RWPE2 (cell line): ENCODE results near the gene SUSD1.
"Not testable (repeated sequence)": the region's sequence is repeated elsewhere in the genome, so short reads cannot be mapped to it uniquely, and the experiment has no call there.

Experiments used
- ATAC-seq: fragments of 200-7000 bp; cut with Tn5 transposase; 3 replicates; pipeline ENCODE4 v1.9.1; 2021; ENCODE audit warnings: low read depth
- DNase-seq: peaks from one replicate; pipeline ENCODE4 v3.0.0-alpha.2; 2020; ENCODE audit warnings: low spot score
- H3K27ac ChIP-seq: fragments of 450-650 bp; 2 replicates; pipeline ENCODE4 v1.5.1; 2017; ENCODE audit warnings: mild to moderate bottlenecking; ENCODE audit not compliant: poor library complexity, severe bottlenecking
- H3K27me3 ChIP-seq: fragments of 250-450 bp; sonication (Bioruptor Pico); 2 replicates; pipeline ENCODE4 v1.5.1; 2021; ENCODE audit warnings: mild to moderate bottlenecking, moderate library complexity; ENCODE audit not compliant: insufficient read depth, poor library complexity, severe bottlenecking
- H3K36me3 ChIP-seq: fragments of 250-450 bp; sonication (Bioruptor Pico); 2 replicates; pipeline ENCODE4 v1.5.1; 2020; ENCODE audit warnings: low read depth, mild to moderate bottlenecking, moderate library complexity
- H3K4me1 ChIP-seq: fragments of 250-450 bp; sonication (Bioruptor Pico); 2 replicates; pipeline ENCODE4 v1.5.1; 2021; ENCODE audit warnings: mild to moderate bottlenecking, moderate library complexity; ENCODE audit not compliant: insufficient read depth, poor library complexity, severe bottlenecking
- H3K4me3 ChIP-seq: fragments of 250-450 bp; sonication (Bioruptor Pico); 2 replicates; pipeline ENCODE4 v1.5.1; 2021; ENCODE audit warnings: mild to moderate bottlenecking, moderate library complexity; ENCODE audit not compliant: severe bottlenecking
- H3K9me3 ChIP-seq: fragments of 250-450 bp; sonication (Bioruptor Pico); 2 replicates; pipeline ENCODE4 v1.5.1; 2021; ENCODE audit warnings: mild to moderate bottlenecking, moderate library complexity; ENCODE audit not compliant: severe bottlenecking
- TF ChIP-seq, protein P1 (sequence below): fragments of 450-650 bp; IDR thresholded peaks from one replicate; pipeline ENCODE4 v1.5.1; 2017; ENCODE audit warnings: mild to moderate bottlenecking, moderate library complexity; ENCODE audit not compliant: poor library complexity, severe bottlenecking

The SUSD1 gene

DNA sequence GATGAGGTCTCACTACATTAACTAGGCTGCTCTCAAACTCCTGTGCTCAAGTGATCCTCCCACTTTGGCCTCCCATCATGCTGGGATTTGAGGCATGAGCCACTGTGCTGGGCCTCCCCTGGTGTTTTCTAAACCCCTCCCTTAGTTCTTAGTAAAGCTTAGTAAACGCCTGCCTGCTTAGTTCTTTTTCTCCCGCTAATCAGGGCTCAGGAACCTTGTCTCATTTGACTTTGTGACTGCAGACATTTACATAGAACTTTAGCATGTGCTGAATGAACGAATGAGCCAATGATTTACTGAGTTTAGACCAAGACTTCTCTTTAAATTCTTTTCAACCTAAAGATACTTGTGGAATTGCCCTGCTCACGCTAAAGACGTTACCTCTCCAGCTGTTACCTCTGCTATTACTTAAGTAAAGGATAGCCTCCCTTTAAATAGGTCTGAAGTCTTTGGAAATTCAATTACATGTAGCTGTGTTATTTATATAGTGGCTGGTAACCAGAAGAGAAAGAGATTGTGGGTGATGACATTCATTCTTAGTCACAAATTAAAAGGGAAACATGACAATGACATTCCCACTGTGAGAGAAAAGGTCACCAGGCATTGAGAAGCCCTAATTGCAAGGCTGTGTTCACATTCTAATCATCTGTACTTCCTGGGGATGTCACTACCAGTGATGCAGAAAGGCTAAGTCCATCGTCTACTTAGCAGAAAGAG lies 18.6 kb upstream of the SUSD1 start:
- Histone ChIP-seq H3K9me3 (no peaks in the 10 kb centered on the region), H3K27ac (no peak overlapping the region), H3K27me3 (no peaks in the 10 kb centered on the region), H3K4me3 (no peak overlapping the region), H3K4me1 (no peaks in the 10 kb centered on the region), H3K36me3 (no peaks in the 10 kb centered on the region)
- TF ChIP-seq, protein P1, sequence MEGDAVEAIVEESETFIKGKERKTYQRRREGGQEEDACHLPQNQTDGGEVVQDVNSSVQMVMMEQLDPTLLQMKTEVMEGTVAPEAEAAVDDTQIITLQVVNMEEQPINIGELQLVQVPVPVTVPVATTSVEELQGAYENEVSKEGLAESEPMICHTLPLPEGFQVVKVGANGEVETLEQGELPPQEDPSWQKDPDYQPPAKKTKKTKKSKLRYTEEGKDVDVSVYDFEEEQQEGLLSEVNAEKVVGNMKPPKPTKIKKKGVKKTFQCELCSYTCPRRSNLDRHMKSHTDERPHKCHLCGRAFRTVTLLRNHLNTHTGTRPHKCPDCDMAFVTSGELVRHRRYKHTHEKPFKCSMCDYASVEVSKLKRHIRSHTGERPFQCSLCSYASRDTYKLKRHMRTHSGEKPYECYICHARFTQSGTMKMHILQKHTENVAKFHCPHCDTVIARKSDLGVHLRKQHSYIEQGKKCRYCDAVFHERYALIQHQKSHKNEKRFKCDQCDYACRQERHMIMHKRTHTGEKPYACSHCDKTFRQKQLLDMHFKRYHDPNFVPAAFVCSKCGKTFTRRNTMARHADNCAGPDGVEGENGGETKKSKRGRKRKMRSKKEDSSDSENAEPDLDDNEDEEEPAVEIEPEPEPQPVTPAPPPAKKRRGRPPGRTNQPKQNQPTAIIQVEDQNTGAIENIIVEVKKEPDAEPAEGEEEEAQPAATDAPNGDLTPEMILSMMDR: no peak
- no peak for DNase-seq
- no peak for ATAC-seq

DNA sequence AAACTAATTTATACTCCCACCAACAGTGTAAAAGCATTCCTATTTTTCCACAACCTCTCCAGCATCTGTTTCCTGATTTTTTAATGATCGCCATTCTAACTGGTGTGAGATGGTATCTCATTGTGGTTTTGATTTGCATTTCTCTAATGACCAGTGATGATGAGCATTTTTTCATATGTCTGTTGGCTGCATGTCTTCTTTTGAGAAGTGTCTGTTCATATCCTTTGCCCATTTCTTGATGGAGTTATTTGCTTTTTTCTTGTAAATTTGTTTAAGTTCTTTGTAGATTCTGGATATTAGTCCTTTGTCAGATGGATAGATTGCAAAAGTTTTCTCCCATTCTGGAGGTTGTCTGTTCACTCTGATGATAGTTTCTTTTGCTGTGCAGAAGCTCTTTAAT lies 15.2 kb upstream of the SUSD1 start:
- H3K36me3 ChIP-seq, ATAC-seq, H3K27me3 ChIP-seq, H3K4me3 ChIP-seq, H3K27ac ChIP-seq, H3K4me1 ChIP-seq, DNase-seq, H3K9me3 ChIP-seq: not testable (repeated sequence)

DNA sequence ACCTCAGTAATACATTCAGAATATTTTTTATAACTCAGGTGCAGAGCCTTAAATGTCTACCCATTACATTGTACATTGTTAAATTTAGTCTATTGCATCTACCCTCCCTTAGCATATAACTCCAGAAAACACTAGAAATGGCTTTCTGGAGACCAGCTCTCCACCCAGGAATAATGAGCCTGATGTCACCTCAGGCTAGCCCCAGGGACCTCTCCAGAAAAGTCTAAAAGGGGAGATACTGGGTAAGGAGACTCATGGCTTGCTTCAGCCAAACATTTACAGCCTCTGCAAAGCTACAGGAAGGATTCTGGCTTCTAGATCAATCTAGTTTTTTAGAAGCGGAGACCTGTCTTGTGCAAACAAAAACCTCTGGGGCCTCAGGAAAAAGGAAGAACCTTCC lies 13.8 kb upstream of the SUSD1 start:
- peaks cover 8% of the 10 kb centered on the region for H3K4me1 ChIP-seq
- H3K27ac ChIP-seq: no peak overlapping the region
- H3K9me3 ChIP-seq: no peaks in the 10 kb centered on the region
- ATAC-seq (no peak), DNase-seq (no peak)
- TF ChIP-seq, protein P1: no peak
- H3K27me3 ChIP-seq: no peaks in the 10 kb centered on the region
- no peaks in the 10 kb centered on the region for H3K36me3 ChIP-seq
- H3K4me3 ChIP-seq: no peak overlapping the region

DNA sequence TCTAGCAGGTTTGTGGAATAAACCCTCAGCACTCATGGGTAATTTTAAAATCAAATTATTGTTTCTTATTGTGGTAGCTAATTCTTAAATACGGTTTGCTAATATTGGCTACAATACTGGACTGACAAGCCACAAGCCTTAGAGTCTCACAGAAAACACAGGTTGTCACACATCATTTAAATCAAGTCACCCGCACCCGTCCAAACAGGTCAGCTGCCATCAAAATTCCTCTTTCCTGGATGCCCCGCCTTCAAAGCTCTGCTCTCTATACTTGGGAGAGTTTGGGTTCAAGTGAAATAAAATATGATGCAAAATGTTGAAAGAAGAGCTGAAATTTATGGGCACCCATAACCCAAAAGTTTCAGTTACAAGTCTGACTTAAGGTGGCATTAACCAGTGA lies 12.3 kb upstream of the SUSD1 start:
- DNase-seq (no peak), ATAC-seq (no peak)
- no peaks in the 10 kb centered on the region for H3K9me3 ChIP-seq

DNA sequence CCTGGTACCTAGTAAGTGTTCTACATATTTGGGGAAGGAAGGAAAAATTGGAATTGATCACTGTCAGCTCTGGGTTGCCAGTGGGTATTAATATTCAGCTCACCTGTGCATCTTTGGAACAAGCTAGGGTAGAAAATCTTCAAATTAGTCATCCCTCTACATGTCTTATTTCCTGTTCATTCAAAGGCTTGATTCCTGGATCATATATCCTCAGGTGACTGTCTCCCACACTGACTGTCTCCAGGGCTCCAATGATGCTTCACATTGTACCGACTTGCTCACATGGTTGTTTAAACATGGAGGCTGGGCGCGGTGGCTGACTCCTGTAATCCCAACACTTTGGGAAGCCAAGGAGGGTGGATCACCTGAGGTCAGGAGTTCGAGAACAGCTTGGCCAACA lies 11.6 kb upstream of the SUSD1 start:
- Histone ChIP-seq H3K9me3 (no peaks in the 10 kb centered on the region), H3K4me3 (no peak overlapping the region), H3K27me3 (no peaks in the 10 kb centered on the region), H3K36me3 (no peaks in the 10 kb centered on the region), H3K4me1 (peaks cover 8% of the 10 kb centered on the region), H3K27ac (no peak overlapping the region)
- peak; percentile 79 for ATAC-seq
- no peak for DNase-seq
- TF ChIP-seq, protein P1: no peak

More for the DNA sequence above, 12.3 kb upstream of the SUSD1 start:
- no peaks in the 10 kb centered on the region for H3K27me3 ChIP-seq
- no peak overlapping the region for H3K27ac ChIP-seq
- H3K36me3 ChIP-seq: no peaks in the 10 kb centered on the region
- peaks cover 8% of the 10 kb centered on the region for H3K4me1 ChIP-seq
- H3K4me3 ChIP-seq: no peak overlapping the region
- TF ChIP-seq, protein P1: no peak
